Trophoblast cell (in vitro differentiated cells and primary cell): ENCODE results near the gene SPTSSA.
A peak's percentile ranks its signal among the peaks of the same experiment; 100 is the strongest.

ENCODE experiments used
- DNase-seq, 2 donors: peaks; one replicate each; pipeline ENCODE4 v3.0.0-alpha.2; 2016
- H2AFZ ChIP-seq: 2 replicates; pipeline ENCODE4 v1.6.1; 2013; ENCODE audit warnings: low read length, moderate library complexity, mild to moderate bottlenecking; ENCODE audit not compliant: insufficient read depth, poor library complexity
- H2AK5ac ChIP-seq: 2 replicates; pipeline ENCODE4 v1.6.1; 2013; ENCODE audit warnings: mild to moderate bottlenecking, low read length
- H2BK120ac ChIP-seq: 2 replicates; pipeline ENCODE4 v1.6.1; 2013; ENCODE audit warnings: low read length, mild to moderate bottlenecking, moderate library complexity; ENCODE audit not compliant: insufficient read depth, poor library complexity
- H2BK12ac ChIP-seq: 2 replicates; pipeline ENCODE4 v1.6.1; 2013; ENCODE audit warnings: mild to moderate bottlenecking, low read length, moderate library complexity
- H2BK5ac ChIP-seq: 2 replicates; pipeline ENCODE4 v1.6.1; 2013; ENCODE audit warnings: low read length, low read depth, moderate library complexity, mild to moderate bottlenecking; ENCODE audit not compliant: poor library complexity
- H3K14ac ChIP-seq: 2 replicates; pipeline ENCODE4 v1.6.1; 2013; ENCODE audit warnings: mild to moderate bottlenecking, low read length
- H3K18ac ChIP-seq: 2 replicates; pipeline ENCODE4 v1.6.1; 2013; ENCODE audit warnings: mild to moderate bottlenecking, low read length
- H3K23ac ChIP-seq: 2 replicates; pipeline ENCODE4 v1.6.1; 2013; ENCODE audit warnings: low read length
- H3K27ac ChIP-seq: 2 replicates; pipeline ENCODE4 v1.5.1; 2013; ENCODE audit warnings: low read depth, mild to moderate bottlenecking, inconsistent platforms, low read length, moderate library complexity
- H3K27me3 ChIP-seq: 2 replicates; pipeline ENCODE4 v1.6.1; 2013; ENCODE audit warnings: inconsistent platforms, mild to moderate bottlenecking, low read length, moderate library complexity; ENCODE audit not compliant: insufficient read depth
- H3K36me3 ChIP-seq, 2 experiments: 1 replicate in 1 of 2; 2 replicates in 1 of 2; pipeline ENCODE4 v1.6.1; 2013; ENCODE audit warnings: low read length in 2 of 2, mild to moderate bottlenecking in 2 of 2, moderate library complexity in 1 of 2; ENCODE audit not compliant: insufficient read depth in 2 of 2, control insufficient read depth in 1 of 2
- H3K4ac ChIP-seq: 2 replicates; pipeline ENCODE4 v1.6.1; 2013; ENCODE audit warnings: low read depth, mild to moderate bottlenecking, low read length, moderate library complexity
- H3K4me1 ChIP-seq, 2 experiments: 1 replicate in 1 of 2; 2 replicates in 1 of 2; pipeline ENCODE4 v1.6.1; 2013; ENCODE audit warnings: low read length in 2 of 2, mild to moderate bottlenecking in 2 of 2, moderate library complexity in 1 of 2; ENCODE audit not compliant: insufficient read depth in 2 of 2, control insufficient read depth in 1 of 2
- H3K4me2 ChIP-seq: 2 replicates; pipeline ENCODE4 v1.6.1; 2013; ENCODE audit warnings: inconsistent platforms, mild to moderate bottlenecking, low read length, moderate library complexity
- H3K4me3 ChIP-seq: 2 replicates; pipeline ENCODE4 v1.5.1; 2013; ENCODE audit warnings: mild to moderate bottlenecking, low read depth, low read length, inconsistent platforms
- H3K79me1 ChIP-seq: one replicate; pipeline ENCODE4 v1.6.1; 2013; ENCODE audit warnings: low read length
- H3K79me2 ChIP-seq: 2 replicates; pipeline ENCODE4 v1.6.1; 2013; ENCODE audit warnings: low read length, mild to moderate bottlenecking; ENCODE audit not compliant: control insufficient read depth, insufficient read depth, poor library complexity
- H3K9ac ChIP-seq: 2 replicates; pipeline ENCODE4 v1.6.1; 2013; ENCODE audit warnings: mild to moderate bottlenecking, low read length
- H3K9me3 ChIP-seq: 2 replicates; pipeline ENCODE4 v1.6.1; 2013; ENCODE audit warnings: low read depth, mild to moderate bottlenecking, control low read depth, inconsistent platforms, low read length; ENCODE audit not compliant: insufficient read depth
- H4K12ac ChIP-seq: 2 replicates; pipeline ENCODE4 v1.6.1; 2013; ENCODE audit warnings: low read depth, mild to moderate bottlenecking, low read length, moderate library complexity
- H4K8ac ChIP-seq: 2 replicates; pipeline ENCODE4 v1.6.1; 2013; ENCODE audit warnings: low read depth, mild to moderate bottlenecking, low read length, moderate library complexity
- H4K91ac ChIP-seq: one replicate; pipeline ENCODE4 v1.6.1; 2013; ENCODE audit warnings: low read depth, mild to moderate bottlenecking, low read length, moderate library complexity
- WGBS: extraction: QIAGEN DNeasy Blood & Tissue Kit; methylation state at CpG from one replicate; pipeline ENCODE4 v1.1.7; 2013; ENCODE audit warnings: missing lambda C conversion rate; ENCODE audit not compliant: insufficient read length, insufficient coverage; ENCODE audit errors: extremely low coverage; 5-methylcytosine and 5-hydroxymethylcytosine counted together

Gene SPTSSA

DNA sequence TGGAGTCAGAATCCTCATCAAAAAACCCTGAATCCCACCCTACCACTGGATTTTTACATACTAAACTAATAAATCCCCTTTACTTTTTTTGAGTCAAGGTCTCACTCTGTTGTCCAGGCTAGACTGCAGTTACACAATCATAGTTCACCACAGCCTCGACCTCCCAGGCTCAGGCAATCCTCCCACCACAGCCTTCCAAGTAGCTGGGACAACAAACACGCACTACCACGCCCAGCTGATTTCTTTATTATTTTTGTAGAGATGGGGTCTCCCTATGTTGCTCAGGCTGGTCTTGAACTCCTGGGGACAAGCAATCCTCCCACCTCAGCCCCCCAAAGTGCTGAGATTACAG is 24.3 kb downstream of the SPTSSA start:
- H3K36me3 ChIP-seq = peaks cover 0 to 2% of the 10 kb centered on the region in 2 experiments
- WGBS = no CpG with 5 or more reads among the region's 3 CpGs
- H3K79me1 ChIP-seq = no peaks in the 10 kb centered on the region
- H3K23ac ChIP-seq = no peak overlapping the region
- H2BK5ac ChIP-seq = no peak overlapping the region
- no peak overlapping the region for H3K14ac ChIP-seq
- H4K8ac ChIP-seq = no peak overlapping the region
- H3K4ac ChIP-seq = no peak overlapping the region
- H4K12ac ChIP-seq = no peak overlapping the region
- no peak overlapping the region for H3K27ac ChIP-seq
- H2BK12ac ChIP-seq = no peak overlapping the region
- H3K9me3 ChIP-seq = no peaks in the 10 kb centered on the region
- DNase-seq = no peak
- H2AK5ac ChIP-seq = no peak overlapping the region
- H3K4me3 ChIP-seq = no peak overlapping the region
- H4K91ac ChIP-seq = no peak overlapping the region
- H3K4me2 ChIP-seq = no peak overlapping the region
- H3K4me1 ChIP-seq = peaks cover 0 to 2% of the 10 kb centered on the region in 2 experiments
- no peaks in the 10 kb centered on the region for H3K79me2 ChIP-seq
- H3K27me3 ChIP-seq = no peaks in the 10 kb centered on the region
- H2AFZ ChIP-seq = no peak overlapping the region
- H3K18ac ChIP-seq = no peak overlapping the region
- no peak overlapping the region for H3K9ac ChIP-seq
- no peak overlapping the region for H2BK120ac ChIP-seq

DNA sequence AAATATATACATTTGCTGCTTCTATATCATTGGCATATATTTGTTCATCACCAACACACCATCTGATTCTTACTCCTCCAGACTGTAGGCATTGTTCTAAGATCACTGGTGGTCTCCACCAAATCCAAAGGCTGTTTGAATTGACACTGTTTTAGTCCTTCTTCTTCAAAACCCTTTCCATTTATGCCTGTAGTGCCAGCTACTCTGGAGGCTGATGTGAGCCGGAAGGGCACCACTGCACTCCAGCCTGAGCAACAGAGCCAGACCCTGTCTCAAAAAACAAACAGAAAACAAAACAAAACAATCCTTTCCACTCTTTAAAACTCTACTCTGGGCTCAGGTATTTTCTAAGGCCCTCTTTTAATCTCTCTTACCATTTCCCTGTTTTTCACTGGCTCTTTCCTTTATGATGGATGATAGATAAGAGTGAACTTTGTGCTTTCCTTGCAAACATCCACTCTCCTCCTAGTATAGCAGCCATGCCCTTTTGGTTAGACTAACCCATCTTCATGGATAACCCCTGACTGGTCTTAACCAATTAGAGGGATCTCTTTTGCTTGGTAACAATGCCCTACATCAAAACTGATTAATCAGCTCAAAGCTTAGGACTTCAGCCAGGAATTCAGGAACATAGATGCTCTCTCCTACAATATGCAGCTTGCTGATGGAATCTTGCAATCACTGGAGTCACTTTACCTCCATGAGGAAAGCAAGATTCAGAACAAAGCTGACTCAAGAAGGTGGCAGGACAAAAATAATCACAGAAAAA is 24.9 kb downstream of the SPTSSA start:
- Histone ChIP-seq H2BK12ac (no peak overlapping the region), H3K79me2 (no peaks in the 10 kb centered on the region), H3K36me3 (peaks cover 0 to 2% of the 10 kb centered on the region in 2 experiments), H2BK5ac (no peak overlapping the region), H3K4me1 (peaks cover 0 to 2% of the 10 kb centered on the region in 2 experiments), H3K18ac (no peak overlapping the region), H4K12ac (no peak overlapping the region), H3K23ac (no peak overlapping the region), H2AFZ (no peak overlapping the region), H4K8ac (no peak overlapping the region), H3K4me3 (no peak overlapping the region), H3K79me1 (no peaks in the 10 kb centered on the region), H3K9ac (no peak overlapping the region), H3K27me3 (no peaks in the 10 kb centered on the region), H3K27ac (no peak overlapping the region), H3K4ac (no peak overlapping the region), H4K91ac (no peak overlapping the region), H3K9me3 (no peaks in the 10 kb centered on the region), H2AK5ac (no peak overlapping the region), H2BK120ac (no peak overlapping the region), H3K4me2 (no peak overlapping the region), H3K14ac (no peak overlapping the region)
- WGBS = no CpG with 5 or more reads among the region's 1 CpG
- DNase-seq = no peak

DNA sequence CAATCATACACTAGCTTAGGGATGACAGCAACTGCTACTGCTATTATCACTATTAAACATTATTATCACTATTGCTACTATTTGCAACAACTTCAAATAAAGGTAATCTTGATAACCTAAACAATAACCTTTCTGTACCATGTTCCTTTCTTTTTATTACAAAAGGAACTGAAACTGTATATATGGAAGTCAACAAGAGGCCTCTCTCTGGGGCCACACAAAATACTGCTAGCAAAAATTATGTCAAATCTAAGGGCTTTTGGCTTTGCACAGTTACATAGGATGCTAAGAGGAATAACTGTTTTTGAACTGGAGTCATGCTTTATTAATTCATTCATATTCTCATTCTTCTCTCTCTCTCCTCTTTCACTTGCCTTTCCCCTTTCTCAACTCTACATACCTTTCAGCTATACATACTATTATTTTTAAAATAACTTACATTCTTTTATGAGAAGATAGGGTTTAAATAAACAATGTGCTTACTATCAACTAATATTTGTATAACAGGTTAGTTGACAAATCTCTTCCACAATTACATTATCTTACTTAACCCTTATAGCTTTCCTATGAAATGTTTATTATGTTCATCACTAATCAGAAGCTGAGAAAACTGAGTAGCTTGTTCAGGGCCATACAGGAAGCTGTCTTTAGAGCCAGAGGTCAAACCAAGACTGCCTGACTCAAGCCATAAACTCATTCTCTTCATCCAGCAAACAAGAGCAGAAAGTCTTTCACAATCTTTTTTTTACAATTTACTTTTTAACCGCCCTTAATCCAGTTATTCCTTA is 25.7 kb downstream of the SPTSSA start:
- Histone ChIP-seq H4K12ac (no peak overlapping the region), H3K27ac (no peak overlapping the region), H4K91ac (no peak overlapping the region), H3K4ac (no peak overlapping the region), H2BK5ac (no peak overlapping the region), H3K4me1 (peaks cover 0 to 2% of the 10 kb centered on the region in 2 experiments), H3K9ac (no peak overlapping the region), H4K8ac (no peak overlapping the region), H3K79me1 (no peaks in the 10 kb centered on the region), H3K9me3 (no peaks in the 10 kb centered on the region), H2AFZ (no peak overlapping the region), H3K27me3 (no peaks in the 10 kb centered on the region), H2BK12ac (no peak overlapping the region), H3K23ac (no peak overlapping the region), H3K79me2 (no peaks in the 10 kb centered on the region), H3K18ac (no peak overlapping the region), H3K14ac (no peak overlapping the region), H2BK120ac (no peak overlapping the region), H2AK5ac (no peak overlapping the region), H3K4me2 (no peak overlapping the region), H3K4me3 (no peak overlapping the region), H3K36me3 (peaks cover 0 to 2% of the 10 kb centered on the region in 2 experiments)
- WGBS = 100% methylated on average over 1 of the region's 1 CpG
- DNase-seq = peak in 1 of 2 donors; percentile 50

DNA sequence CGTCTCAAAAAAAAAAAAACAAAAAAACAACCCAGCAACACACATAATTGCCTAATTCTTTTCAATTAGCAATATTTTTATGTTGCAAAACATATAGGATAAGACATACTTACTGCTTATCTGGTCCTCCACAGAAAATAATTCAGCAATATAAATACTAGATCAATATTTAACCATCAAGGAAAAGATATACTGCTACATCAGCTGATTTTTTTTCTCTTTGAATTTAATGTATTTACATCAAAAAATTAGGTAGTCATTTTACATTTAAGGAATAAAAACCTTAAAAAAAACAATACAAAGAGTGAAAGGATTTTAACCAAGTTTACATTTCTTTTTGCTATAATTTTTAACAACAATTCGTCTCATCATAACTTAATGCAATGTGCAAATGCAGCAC is 28.1 kb downstream of the SPTSSA start:
- no peak overlapping the region for H4K91ac ChIP-seq
- no peak overlapping the region for H3K4ac ChIP-seq
- no peak overlapping the region for H3K27ac ChIP-seq
- no peak overlapping the region for H2AK5ac ChIP-seq
- H3K23ac ChIP-seq = no peak overlapping the region
- H2AFZ ChIP-seq = no peak overlapping the region
- H2BK12ac ChIP-seq = no peak overlapping the region
- H4K12ac ChIP-seq = no peak overlapping the region
- H3K27me3 ChIP-seq = no peaks in the 10 kb centered on the region
- no peaks in the 10 kb centered on the region for H3K9me3 ChIP-seq
- no peaks in the 10 kb centered on the region for H3K79me1 ChIP-seq
- H3K4me1 ChIP-seq = peaks cover 0 to 2% of the 10 kb centered on the region in 2 experiments
- no peak overlapping the region for H3K4me3 ChIP-seq
- H2BK120ac ChIP-seq = no peak overlapping the region
- H3K4me2 ChIP-seq = no peak overlapping the region
- no peaks in the 10 kb centered on the region for H3K79me2 ChIP-seq
- no peak for DNase-seq
- no peak overlapping the region for H4K8ac ChIP-seq
- peaks cover 0 to 2% of the 10 kb centered on the region in 2 experiments for H3K36me3 ChIP-seq
- no CpG with 5 or more reads among the region's 2 CpGs for WGBS
- H3K9ac ChIP-seq = no peak overlapping the region
- H3K14ac ChIP-seq = no peak overlapping the region
- H3K18ac ChIP-seq = no peak overlapping the region
- H2BK5ac ChIP-seq = no peak overlapping the region
